GM19351 (cell line): ENCODE measurements around the gene ARV1.
"Not testable (repeated sequence)": the region's sequence is repeated elsewhere in the genome, so short reads cannot be mapped to it uniquely, and the experiment has no call there.

Source experiments
- ATAC-seq: cut with Tn5 transposase; IDR thresholded peaks from one replicate; pipeline ENCODE4 v1.9.1; 2021; ENCODE audit warnings: mild to moderate bottlenecking, moderate library complexity; ENCODE audit not compliant: unreplicated experiment

The ARV1 gene

GRCh38 chr1:231040800-231041718 is 62.2 kb downstream of the ARV1 start:
- ATAC-seq, result no peak

GRCh38 chr1:231041719-231042261 is 62.9 kb downstream of the ARV1 start:
- ATAC-seq, result no peak

GRCh38 chr1:231044588-231044987 is 65.7 kb downstream of the ARV1 start:
- ATAC-seq, result no peak

- ATAC-seq, result no peak
Measured at GRCh38 chr1:231045286-231045685, 66.4 kb downstream of the ARV1 start.

GRCh38 chr1:231045921-231046729 is 67.2 kb downstream of the ARV1 start:
- ATAC-seq, result not testable (repeated sequence)

GRCh38 chr1:231046730-231047395 is 68.0 kb downstream of the ARV1 start:
- no peak for ATAC-seq

GRCh38 chr1:231047529-231047928 is 68.6 kb downstream of the ARV1 start:
- not testable (repeated sequence) for ATAC-seq

- ATAC-seq, result not testable (repeated sequence)
Measured at GRCh38 chr1:231048419-231048818, 69.5 kb downstream of the ARV1 start.

GRCh38 chr1:231049121-231049979 is 70.5 kb downstream of the ARV1 start:
- no peak for ATAC-seq
